Measurements from ENCODE around the gene IRAK1.

GRCh38 chrX:153999359-154000037 is 20.2 kb downstream of the IRAK1 start:
- TF ChIP-seq, protein P1, sequence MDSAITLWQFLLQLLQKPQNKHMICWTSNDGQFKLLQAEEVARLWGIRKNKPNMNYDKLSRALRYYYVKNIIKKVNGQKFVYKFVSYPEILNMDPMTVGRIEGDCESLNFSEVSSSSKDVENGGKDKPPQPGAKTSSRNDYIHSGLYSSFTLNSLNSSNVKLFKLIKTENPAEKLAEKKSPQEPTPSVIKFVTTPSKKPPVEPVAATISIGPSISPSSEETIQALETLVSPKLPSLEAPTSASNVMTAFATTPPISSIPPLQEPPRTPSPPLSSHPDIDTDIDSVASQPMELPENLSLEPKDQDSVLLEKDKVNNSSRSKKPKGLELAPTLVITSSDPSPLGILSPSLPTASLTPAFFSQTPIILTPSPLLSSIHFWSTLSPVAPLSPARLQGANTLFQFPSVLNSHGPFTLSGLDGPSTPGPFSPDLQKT (IDR thresholded peaks at IDR 0.05; ENCODE audit: borderline replicate concordance, low read depth, low read length): no peak
- TF ChIP-seq ZNF140 (tag by site-specific recombination; IDR thresholded peaks at IDR 0.05) (no peak), CTCF (tag by site-specific recombination; IDR thresholded peaks at IDR 0.05) (no peak), ZNF184 (tag by site-specific recombination; IDR thresholded peaks at IDR 0.05) (no peak), ZNF639 (tag by site-specific recombination; IDR thresholded peaks at IDR 0.05) (no peak), ZBTB6 (tag by site-specific recombination; IDR thresholded peaks at IDR 0.05) (no peak), ZNF398 (tag by site-specific recombination; IDR thresholded peaks at IDR 0.05) (no peak), ZFP41 (tag by site-specific recombination; IDR thresholded peaks at IDR 0.05; ENCODE audit: borderline replicate concordance) (no peak), ZNF777 (tag by site-specific recombination; IDR thresholded peaks at IDR 0.05; ENCODE audit: borderline replicate concordance) (no peak), ZNF76 (tag by site-specific recombination; IDR thresholded peaks at IDR 0.05; ENCODE audit: borderline replicate concordance, low read depth) (no peak)
- TF ChIP-seq, protein P2, sequence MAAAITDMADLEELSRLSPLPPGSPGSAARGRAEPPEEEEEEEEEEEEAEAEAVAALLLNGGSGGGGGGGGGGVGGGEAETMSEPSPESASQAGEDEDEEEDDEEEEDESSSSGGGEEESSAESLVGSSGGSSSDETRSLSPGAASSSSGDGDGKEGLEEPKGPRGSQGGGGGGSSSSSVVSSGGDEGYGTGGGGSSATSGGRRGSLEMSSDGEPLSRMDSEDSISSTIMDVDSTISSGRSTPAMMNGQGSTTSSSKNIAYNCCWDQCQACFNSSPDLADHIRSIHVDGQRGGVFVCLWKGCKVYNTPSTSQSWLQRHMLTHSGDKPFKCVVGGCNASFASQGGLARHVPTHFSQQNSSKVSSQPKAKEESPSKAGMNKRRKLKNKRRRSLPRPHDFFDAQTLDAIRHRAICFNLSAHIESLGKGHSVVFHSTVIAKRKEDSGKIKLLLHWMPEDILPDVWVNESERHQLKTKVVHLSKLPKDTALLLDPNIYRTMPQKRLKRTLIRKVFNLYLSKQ (tag by site-specific recombination; IDR thresholded peaks at IDR 0.05; ENCODE audit: borderline replicate concordance): no peak
- TF ChIP-seq, protein P3, sequence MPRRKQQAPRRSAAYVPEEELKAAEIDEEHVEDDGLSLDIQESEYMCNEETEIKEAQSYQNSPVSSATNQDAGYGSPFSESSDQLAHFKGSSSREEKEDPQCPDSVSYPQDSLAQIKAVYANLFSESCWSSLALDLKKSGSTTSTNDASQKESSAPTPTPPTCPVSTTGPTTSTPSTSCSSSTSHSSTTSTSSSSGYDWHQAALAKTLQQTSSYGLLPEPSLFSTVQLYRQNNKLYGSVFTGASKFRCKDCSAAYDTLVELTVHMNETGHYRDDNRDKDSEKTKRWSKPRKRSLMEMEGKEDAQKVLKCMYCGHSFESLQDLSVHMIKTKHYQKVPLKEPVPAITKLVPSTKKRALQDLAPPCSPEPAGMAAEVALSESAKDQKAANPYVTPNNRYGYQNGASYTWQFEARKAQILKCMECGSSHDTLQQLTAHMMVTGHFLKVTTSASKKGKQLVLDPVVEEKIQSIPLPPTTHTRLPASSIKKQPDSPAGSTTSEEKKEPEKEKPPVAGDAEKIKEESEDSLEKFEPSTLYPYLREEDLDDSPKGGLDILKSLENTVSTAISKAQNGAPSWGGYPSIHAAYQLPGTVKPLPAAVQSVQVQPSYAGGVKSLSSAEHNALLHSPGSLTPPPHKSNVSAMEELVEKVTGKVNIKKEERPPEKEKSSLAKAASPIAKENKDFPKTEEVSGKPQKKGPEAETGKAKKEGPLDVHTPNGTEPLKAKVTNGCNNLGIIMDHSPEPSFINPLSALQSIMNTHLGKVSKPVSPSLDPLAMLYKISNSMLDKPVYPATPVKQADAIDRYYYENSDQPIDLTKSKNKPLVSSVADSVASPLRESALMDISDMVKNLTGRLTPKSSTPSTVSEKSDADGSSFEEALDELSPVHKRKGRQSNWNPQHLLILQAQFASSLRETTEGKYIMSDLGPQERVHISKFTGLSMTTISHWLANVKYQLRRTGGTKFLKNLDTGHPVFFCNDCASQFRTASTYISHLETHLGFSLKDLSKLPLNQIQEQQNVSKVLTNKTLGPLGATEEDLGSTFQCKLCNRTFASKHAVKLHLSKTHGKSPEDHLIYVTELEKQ (tag by site-specific recombination; IDR thresholded peaks at IDR 0.05; ENCODE audit: borderline replicate concordance): no peak
- TF ChIP-seq, protein P4, sequence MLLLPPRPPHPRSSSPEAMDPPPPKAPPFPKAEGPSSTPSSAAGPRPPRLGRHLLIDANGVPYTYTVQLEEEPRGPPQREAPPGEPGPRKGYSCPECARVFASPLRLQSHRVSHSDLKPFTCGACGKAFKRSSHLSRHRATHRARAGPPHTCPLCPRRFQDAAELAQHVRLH (tag by site-specific recombination; IDR thresholded peaks at IDR 0.05): no peak
